NCI-H510A (cell line): ENCODE data around the gene TOR1A.
"Not testable (repeated sequence)": the region's sequence is repeated elsewhere in the genome, so short reads cannot be mapped to it uniquely, and the experiment has no call there.

Experiments
- DNase-seq: peaks from one replicate; lab custom pipeline; 2025; lab: John Stamatoyannopoulos, UW

TOR1A gene

GRCh38 chr9:129781131-129781530 is 42.8 kb downstream of the TOR1A start:
- DNase-seq: no peak

- DNase-seq: no peak
Measured at GRCh38 chr9:129779560-129780190, 44.3 kb downstream of the TOR1A start.

GRCh38 chr9:129778469-129778868 is 45.5 kb downstream of the TOR1A start:
- no peak for DNase-seq

GRCh38 chr9:129777769-129778130 is 46.2 kb downstream of the TOR1A start:
- DNase-seq: no peak

- DNase-seq: peak; percentile 64
Measured at GRCh38 chr9:129776938-129777768, 46.8 kb downstream of the TOR1A start.

- no peak for DNase-seq
Measured at GRCh38 chr9:129776566-129776937, 47.4 kb downstream of the TOR1A start.

- not testable (repeated sequence) for DNase-seq
Measured at GRCh38 chr9:129776096-129776495, 47.8 kb downstream of the TOR1A start.

- no peak for DNase-seq
Measured at GRCh38 chr9:129775448-129775798, 48.5 kb downstream of the TOR1A start.

GRCh38 chr9:129774791-129775447 is 49.0 kb downstream of the TOR1A start:
- no peak for DNase-seq

GRCh38 chr9:129773262-129774048 is 50.5 kb downstream of the TOR1A start:
- no peak for DNase-seq

- no peak for DNase-seq
Measured at GRCh38 chr9:129770741-129771140, 53.2 kb downstream of the TOR1A start.

GRCh38 chr9:129769669-129770068 is 54.3 kb downstream of the TOR1A start:
- DNase-seq: no peak

GRCh38 chr9:129768486-129768885 is 55.5 kb downstream of the TOR1A start:
- no peak for DNase-seq

GRCh38 chr9:129765764-129766317 is 58.1 kb downstream of the TOR1A start:
- DNase-seq: no peak

GRCh38 chr9:129762985-129763926 is 60.7 kb downstream of the TOR1A start:
- no peak for DNase-seq
